Mesendoderm (in vitro differentiated cells): ENCODE results near the gene FOXP3.

Experiments used
- DNase-seq: peaks from one replicate; pipeline ENCODE4 v3.0.0; 2013
- H2AK5ac ChIP-seq: 2 replicates; pipeline ENCODE4 v1.6.1; 2013; ENCODE audit warnings: low read length, inconsistent platforms
- H2BK120ac ChIP-seq: 2 replicates; pipeline ENCODE4 v1.6.1; 2013; ENCODE audit warnings: low read depth, mild to moderate bottlenecking, low read length, moderate library complexity, mixed read lengths
- H2BK15ac ChIP-seq: replicated peaks from 2 replicates; pipeline ENCODE4 v1.6.1; 2013; ENCODE audit warnings: low read depth, mild to moderate bottlenecking, moderate library complexity
- H2BK5ac ChIP-seq: 2 replicates; pipeline ENCODE4 v1.6.1; 2013; ENCODE audit warnings: low read length, inconsistent platforms
- H3K18ac ChIP-seq: 2 replicates; pipeline ENCODE4 v1.6.1; 2013; ENCODE audit warnings: mild to moderate bottlenecking, low read length, mixed read lengths
- H3K23ac ChIP-seq: one replicate; pipeline ENCODE4 v1.6.1; 2013; ENCODE audit warnings: low read length
- H3K27ac ChIP-seq: 2 replicates; pipeline ENCODE4 v1.5.1; 2013; ENCODE audit warnings: low read depth, mild to moderate bottlenecking, inconsistent platforms, low read length, moderate library complexity
- H3K27me3 ChIP-seq: 2 replicates; pipeline ENCODE4 v1.6.1; 2013; ENCODE audit warnings: low read length, control low read depth, mild to moderate bottlenecking, inconsistent platforms; ENCODE audit not compliant: insufficient read depth, poor library complexity
- H3K36me3 ChIP-seq: 2 replicates; pipeline ENCODE4 v1.6.1; 2013; ENCODE audit warnings: low read length, inconsistent platforms; ENCODE audit not compliant: control insufficient read depth, insufficient read depth
- H3K4ac ChIP-seq: one replicate; pipeline ENCODE4 v1.6.1; 2013; ENCODE audit warnings: low read depth, mild to moderate bottlenecking, low read length, moderate library complexity
- H3K4me1 ChIP-seq: 2 replicates; pipeline ENCODE4 v1.6.1; 2013; ENCODE audit warnings: low read depth, low read length, inconsistent platforms; ENCODE audit not compliant: control insufficient read depth
- H3K4me2 ChIP-seq: 2 replicates; pipeline ENCODE4 v1.6.1; 2013; ENCODE audit warnings: low read length
- H3K4me3 ChIP-seq: 2 replicates; pipeline ENCODE4 v1.5.1; 2013; ENCODE audit warnings: mild to moderate bottlenecking, low read length
- H3K56ac ChIP-seq: one replicate; pipeline ENCODE4 v1.6.1; 2013; ENCODE audit warnings: low read length
- H3K79me1 ChIP-seq: 2 replicates; pipeline ENCODE4 v1.6.1; 2013; ENCODE audit warnings: low read length, inconsistent platforms
- H3K79me2 ChIP-seq: 2 replicates; pipeline ENCODE4 v1.6.1; 2013; ENCODE audit warnings: mild to moderate bottlenecking, low read length; ENCODE audit not compliant: control insufficient read depth, insufficient read depth
- H3K9ac ChIP-seq: 2 replicates; pipeline ENCODE4 v1.6.1; 2013; ENCODE audit warnings: low read length, inconsistent platforms
- H4K5ac ChIP-seq: one replicate; pipeline ENCODE4 v1.6.1; 2013; ENCODE audit warnings: low read length
- H4K8ac ChIP-seq: one replicate; pipeline ENCODE4 v1.6.1; 2013; ENCODE audit warnings: low read depth, mild to moderate bottlenecking, control low read depth, low read length, moderate library complexity
- WGBS: extraction: QIAGEN DNeasy Blood & Tissue Kit; methylation state at CpG from one replicate; pipeline ENCODE4 v1.1.7; 2013; ENCODE audit warnings: low lambda C conversion rate, missing lambda C conversion rate; ENCODE audit not compliant: insufficient coverage; ENCODE audit errors: extremely low coverage; 5-methylcytosine and 5-hydroxymethylcytosine counted together

FOXP3 gene

DNA sequence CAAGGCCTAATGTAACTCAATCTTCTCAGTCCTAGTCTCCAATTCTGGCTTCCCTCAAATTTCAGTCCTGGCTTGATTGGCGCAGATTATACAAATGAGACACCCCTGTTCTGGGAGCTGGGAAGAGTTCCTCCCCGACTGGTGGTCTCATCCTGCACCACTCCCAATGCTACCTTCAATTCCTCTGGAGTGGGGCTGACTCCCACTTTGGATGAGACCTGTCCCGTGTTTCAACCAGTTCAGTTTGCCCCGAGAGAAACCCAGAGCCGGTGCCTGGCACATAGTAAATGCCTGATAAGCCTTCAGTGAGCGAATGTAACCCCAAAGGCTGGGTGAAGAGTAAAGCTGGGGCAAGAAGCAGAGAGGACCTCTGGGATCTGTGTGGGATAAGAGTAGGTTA, 60.5 kb downstream of the FOXP3 start:
- H3K27ac ChIP-seq: no peak overlapping the region
- no peak overlapping the region for H2BK120ac ChIP-seq
- no peak overlapping the region for H3K18ac ChIP-seq
- H2AK5ac ChIP-seq: no peak overlapping the region
- H3K23ac ChIP-seq: no peak overlapping the region
- no peak overlapping the region for H2BK15ac ChIP-seq
- H3K27me3 ChIP-seq: no peaks in the 10 kb centered on the region
- no peak overlapping the region for H2BK5ac ChIP-seq
- no peaks in the 10 kb centered on the region for H3K79me2 ChIP-seq
- no peak overlapping the region for H4K8ac ChIP-seq
- DNase-seq: no peak
- WGBS: no CpG with 5 or more reads among the region's 6 CpGs
- H3K4me2 ChIP-seq: no peak overlapping the region
- H3K36me3 ChIP-seq: no peaks in the 10 kb centered on the region
- no peak overlapping the region for H3K4me3 ChIP-seq
- no peaks in the 10 kb centered on the region for H3K4me1 ChIP-seq
- H3K9ac ChIP-seq: no peak overlapping the region
- H3K79me1 ChIP-seq: no peaks in the 10 kb centered on the region
- H3K56ac ChIP-seq: no peak overlapping the region
- no peak overlapping the region for H3K4ac ChIP-seq
- H4K5ac ChIP-seq: no peak overlapping the region

DNA sequence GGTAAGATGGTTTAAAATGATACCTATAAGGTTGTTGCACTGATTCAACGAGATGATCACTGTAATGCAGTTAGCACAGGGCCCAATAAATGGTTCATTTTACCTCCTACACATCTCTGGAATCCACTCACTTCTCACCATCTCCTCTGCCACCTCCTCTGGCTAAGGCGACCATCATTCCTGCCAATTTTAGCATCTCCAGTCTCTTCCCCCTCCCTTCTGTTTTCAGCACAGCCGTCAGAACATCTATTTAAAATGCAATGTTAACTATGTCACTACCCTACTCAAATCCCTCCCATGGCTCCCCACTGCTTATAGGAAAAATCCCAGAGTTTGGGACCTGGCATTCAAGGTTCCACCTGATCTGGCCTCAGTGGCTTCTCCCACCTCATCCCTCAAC, 61.0 kb downstream of the FOXP3 start:
- H3K79me1 ChIP-seq: no peaks in the 10 kb centered on the region
- no peaks in the 10 kb centered on the region for H3K27me3 ChIP-seq
- no peak overlapping the region for H3K18ac ChIP-seq
- no peak overlapping the region for H2BK5ac ChIP-seq
- H4K5ac ChIP-seq: no peak overlapping the region
- no peaks in the 10 kb centered on the region for H3K36me3 ChIP-seq
- no peak overlapping the region for H3K56ac ChIP-seq
- H3K4ac ChIP-seq: no peak overlapping the region
- H3K27ac ChIP-seq: no peak overlapping the region
- H3K79me2 ChIP-seq: no peaks in the 10 kb centered on the region
- no peaks in the 10 kb centered on the region for H3K4me1 ChIP-seq
- H4K8ac ChIP-seq: no peak overlapping the region
- no peak overlapping the region for H3K4me2 ChIP-seq
- no peak overlapping the region for H3K9ac ChIP-seq
- H3K4me3 ChIP-seq: no peak overlapping the region
- WGBS: no CpG with 5 or more reads among the region's 3 CpGs
- no peak for DNase-seq
- H2BK120ac ChIP-seq: no peak overlapping the region
- no peak overlapping the region for H2BK15ac ChIP-seq
- H3K23ac ChIP-seq: no peak overlapping the region
- no peak overlapping the region for H2AK5ac ChIP-seq

DNA sequence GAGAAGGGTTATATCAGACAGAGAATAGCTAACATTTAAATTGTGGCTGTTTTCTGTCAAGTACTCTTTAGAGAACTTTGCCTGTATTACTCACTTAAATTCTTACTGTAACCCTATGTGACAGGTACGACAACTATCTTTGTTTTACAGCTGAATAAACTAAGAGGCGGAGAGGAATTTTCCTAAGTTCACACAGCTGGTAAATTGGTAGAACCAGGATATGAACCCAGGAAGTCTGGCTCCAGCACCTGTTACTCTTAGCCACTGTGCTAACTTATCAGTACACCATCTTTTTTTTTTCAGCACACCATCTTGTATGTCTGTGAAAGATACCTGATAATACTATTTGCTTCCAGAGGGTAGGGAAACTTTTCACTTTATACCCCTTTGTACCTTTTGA, 62.5 kb downstream of the FOXP3 start:
- no peaks in the 10 kb centered on the region for H3K79me1 ChIP-seq
- WGBS: no CpG with 5 or more reads among the region's 2 CpGs
- no peak overlapping the region for H2BK15ac ChIP-seq
- H3K18ac ChIP-seq: no peak overlapping the region
- no peak overlapping the region for H4K8ac ChIP-seq
- no peak overlapping the region for H2BK5ac ChIP-seq
- H2BK120ac ChIP-seq: no peak overlapping the region
- no peak overlapping the region for H3K4me3 ChIP-seq
- no peak overlapping the region for H3K56ac ChIP-seq
- H3K4ac ChIP-seq: no peak overlapping the region
- H3K27ac ChIP-seq: no peak overlapping the region
- no peak overlapping the region for H2AK5ac ChIP-seq
- no peak overlapping the region for H3K9ac ChIP-seq
- H3K4me1 ChIP-seq: no peaks in the 10 kb centered on the region
- no peak overlapping the region for H3K23ac ChIP-seq
- no peak overlapping the region for H4K5ac ChIP-seq
- H3K4me2 ChIP-seq: no peak overlapping the region
- no peak for DNase-seq
- H3K27me3 ChIP-seq: no peaks in the 10 kb centered on the region
- no peaks in the 10 kb centered on the region for H3K79me2 ChIP-seq
- no peaks in the 10 kb centered on the region for H3K36me3 ChIP-seq
